Activated B cell treated with CpG ODN at 0.5 μM for 24 hours (primary cell): ENCODE data around the gene CNOT4. TPM values are rescaled to one million over a fixed set of nuclear protein-coding genes. Genes with fewer than 3 reads are reported as not detected.

Source experiments
- ATAC-seq: fragments of 200-7000 bp; cut with Tn5 transposase; one replicate; pipeline ENCODE4 v1.10.0; 2021; ENCODE audit warnings: low read depth, mild to moderate bottlenecking, moderate library complexity
- CTCF ChIA-PET: fragments of 350-600 bp; sonication (Branson Sonifier 250); formaldehyde crosslinking; loops from one replicate; lab custom pipeline; 2021; ENCODE audit warnings: antibody characterized with exemption; lab: Charles Lee
- POLR2A ChIA-PET: fragments of 350-600 bp; sonication (Branson Sonifier 250); formaldehyde crosslinking; loops from one replicate; lab custom pipeline; 2021; ENCODE audit warnings: antibody characterized with exemption; lab: Charles Lee
- DNase-seq: peaks from one replicate; pipeline ENCODE4 v3.0.0; 2022
- H3K27ac Mint-ChIP-seq: one replicate; pipeline ENCODE4 v1.8.0; 2020; ENCODE audit warnings: mixed read lengths
- H3K27me3 Mint-ChIP-seq: one replicate; pipeline ENCODE4 v1.8.0; 2021; ENCODE audit warnings: mixed read lengths
- H3K36me3 Mint-ChIP-seq: one replicate; pipeline ENCODE4 v1.8.0; 2021; ENCODE audit warnings: low read depth, mixed read lengths
- H3K4me1 Mint-ChIP-seq: one replicate; pipeline ENCODE4 v1.8.0; 2021; ENCODE audit warnings: mixed read lengths
- H3K4me3 Mint-ChIP-seq: one replicate; pipeline ENCODE4 v1.8.0; 2020; ENCODE audit warnings: mild to moderate bottlenecking, mixed read lengths
- H3K9me3 Mint-ChIP-seq: one replicate; pipeline ENCODE4 v1.8.0; 2020; ENCODE audit warnings: mixed read lengths
- CTCF ChIP-seq: fragments of 200-600 bp; IDR thresholded peaks from one replicate; pipeline ENCODE4 v1.8.0; 2022; ENCODE audit warnings: antibody characterized with exemption, mild to moderate bottlenecking
- intact Hi-C: fragments of 100-400 bp; cut with micrococcal nuclease; formaldehyde crosslinking; loops from one replicate; pipeline ENCODE4 v1.15.1; 2024
- total RNA-seq: library from RNA; stranded (reverse); gene quantifications from 2 replicates; pipeline ENCODE4 v1.2.3, GENCODE V29; 2022

The CNOT4 gene
- total RNA-seq, 1 donor from 2014 or later = 36.8 TPM

DNA sequence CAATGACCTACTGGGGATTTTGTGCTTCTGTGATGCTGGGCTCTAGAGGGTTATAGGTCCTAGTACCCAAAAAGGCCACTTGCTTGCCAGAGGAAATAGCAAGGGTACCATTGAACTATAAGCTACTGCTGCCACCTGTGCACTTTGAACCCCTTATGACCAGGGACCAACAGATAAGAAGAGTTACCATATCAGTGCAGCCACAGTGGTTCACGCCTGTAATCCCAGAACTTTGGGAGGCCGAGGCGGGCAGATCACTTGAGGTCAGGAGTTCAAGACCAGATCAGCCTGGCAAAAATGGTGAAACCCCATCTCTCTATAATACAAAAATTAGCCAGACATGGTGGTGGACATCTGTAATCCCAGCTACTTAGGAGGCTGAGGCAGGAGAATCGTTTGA, 15.5 kb upstream of the CNOT4 start:
- H3K27me3 Mint-ChIP-seq = peaks cover 2% of the 10 kb centered on the region
- no peaks in the 10 kb centered on the region for H3K4me1 Mint-ChIP-seq
- TF ChIP-seq CTCF = no peak
- H3K36me3 Mint-ChIP-seq = no peaks in the 10 kb centered on the region
- no peak for DNase-seq
- H3K27ac Mint-ChIP-seq = no peak overlapping the region
- POLR2A ChIA-PET = no interaction called here
- H3K4me3 Mint-ChIP-seq = no peak overlapping the region
- CTCF ChIA-PET = no interaction called here
- intact Hi-C loops = no loop called here
- no peak for ATAC-seq
- H3K9me3 Mint-ChIP-seq = peaks cover 3% of the 10 kb centered on the region

DNA sequence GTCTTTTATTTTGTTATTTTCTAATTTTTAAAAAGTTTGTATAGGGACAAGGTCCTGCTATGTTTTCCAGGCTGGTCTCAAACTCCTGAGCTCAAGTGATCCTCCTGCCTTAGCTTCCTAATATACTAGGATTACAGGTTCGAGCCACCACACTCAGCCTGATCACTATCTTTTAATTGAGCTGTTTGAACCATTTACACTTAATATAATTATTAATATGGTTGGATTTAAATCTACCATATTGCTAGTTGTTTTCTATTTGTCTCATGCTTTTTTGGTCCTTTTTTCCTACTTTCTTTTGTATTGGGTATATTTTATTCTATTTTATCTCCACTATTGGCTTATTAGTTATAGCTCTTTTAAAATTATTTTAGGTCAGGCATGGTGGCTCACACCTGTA, 13.2 kb upstream of the CNOT4 start:
- DNase-seq = no peak
- Mint-ChIP-seq H3K36me3 (no peaks in the 10 kb centered on the region), H3K4me3 (no peak overlapping the region), H3K27ac (no peak overlapping the region), H3K27me3 (peaks cover 2% of the 10 kb centered on the region), H3K4me1 (no peaks in the 10 kb centered on the region), H3K9me3 (peaks cover 3% of the 10 kb centered on the region)
- ATAC-seq = no peak
- POLR2A ChIA-PET = no interaction called here
- no peak for TF ChIP-seq CTCF
- intact Hi-C loops = no loop called here
- CTCF ChIA-PET = interaction anchor here (0.9 kb wide), 1 partner anchor 39 kb away, joined by 4 read pairs; no protein-coding TSS in a partner anchor

- intact Hi-C loops = no loop called here
- POLR2A ChIA-PET = no interaction called here
- H3K4me3 Mint-ChIP-seq = no peak overlapping the region
- H3K27me3 Mint-ChIP-seq = peaks cover 2% of the 10 kb centered on the region
- CTCF ChIA-PET = no interaction called here
- no peak for TF ChIP-seq CTCF
- DNase-seq = no peak
- peaks cover 3% of the 10 kb centered on the region for H3K9me3 Mint-ChIP-seq
- no peak overlapping the region for H3K27ac Mint-ChIP-seq
- no peaks in the 10 kb centered on the region for H3K4me1 Mint-ChIP-seq
- no peak for ATAC-seq
- H3K36me3 Mint-ChIP-seq = no peaks in the 10 kb centered on the region
These were observed 12.6 kb upstream of the CNOT4 start for GRCh38 chr7:135522509-135522908.

- ATAC-seq = no peak
- intact Hi-C loops = no loop called here
- Mint-ChIP-seq H3K27ac (no peak overlapping the region), H3K27me3 (no peaks in the 10 kb centered on the region), H3K4me1 (no peaks in the 10 kb centered on the region), H3K36me3 (no peaks in the 10 kb centered on the region), H3K4me3 (no peak overlapping the region), H3K9me3 (peaks cover 3% of the 10 kb centered on the region)
- CTCF ChIA-PET = no interaction called here
- no peak for DNase-seq
- TF ChIP-seq CTCF = no peak
- POLR2A ChIA-PET = no interaction called here
These were observed 10.0 kb upstream of the CNOT4 start for GRCh38 chr7:135519871-135520270.

DNA sequence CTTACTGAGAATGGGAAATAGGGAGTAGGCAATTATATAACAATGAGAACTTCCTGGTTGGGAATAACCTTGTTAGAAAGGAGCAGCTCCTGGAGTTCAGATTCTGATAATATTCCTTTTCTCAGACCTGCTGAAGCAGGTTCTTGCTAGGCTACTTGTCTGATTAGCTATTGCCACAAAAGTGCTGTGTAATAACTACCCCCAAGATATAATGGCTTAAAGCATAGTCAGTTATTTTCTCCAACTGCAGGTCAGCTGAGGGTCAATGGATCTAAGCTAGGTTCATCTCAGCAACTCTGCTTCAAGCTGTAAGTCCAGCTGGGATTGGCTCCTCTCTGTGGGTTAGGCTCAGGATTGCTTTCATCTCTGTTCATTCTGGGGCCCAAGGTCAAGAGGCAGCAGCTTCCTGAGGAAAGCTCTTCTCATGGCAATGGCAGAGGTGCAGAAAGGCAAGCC, 9.4 kb upstream of the CNOT4 start:
- H3K36me3 Mint-ChIP-seq = no peaks in the 10 kb centered on the region
- no peaks in the 10 kb centered on the region for H3K4me1 Mint-ChIP-seq
- H3K27me3 Mint-ChIP-seq = no peaks in the 10 kb centered on the region
- CTCF ChIA-PET = no interaction called here
- no peak overlapping the region for H3K27ac Mint-ChIP-seq
- H3K4me3 Mint-ChIP-seq = no peak overlapping the region
- peaks cover 3% of the 10 kb centered on the region for H3K9me3 Mint-ChIP-seq
- intact Hi-C loops = no loop called here
- POLR2A ChIA-PET = no interaction called here
- no peak for ATAC-seq
- DNase-seq = no peak
- no peak for TF ChIP-seq CTCF
